ENCODE results near the gene COL16A1.

Gene COL16A1

DNA sequence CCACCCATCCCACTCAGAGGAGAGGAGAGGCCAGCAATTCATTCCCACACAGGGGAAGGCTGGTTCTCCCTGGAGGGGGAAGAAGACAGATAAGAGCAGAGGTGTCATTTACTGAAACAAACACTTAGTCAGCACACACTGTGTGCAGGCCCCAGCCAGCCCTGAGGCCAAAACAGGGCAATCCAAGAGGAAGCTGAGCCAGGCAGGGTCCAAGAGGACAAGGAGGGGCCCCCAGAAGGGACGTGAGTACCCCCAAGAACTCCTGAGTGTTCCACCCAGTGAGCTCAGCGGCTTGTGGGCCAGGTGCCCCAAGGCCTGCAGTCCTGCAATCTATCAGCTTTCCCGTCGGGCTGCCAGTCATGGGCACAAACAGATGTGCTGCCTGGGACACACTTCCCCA is 44.5 kb upstream of the COL16A1 start (continued):
- TF ChIP-seq, protein P1, sequence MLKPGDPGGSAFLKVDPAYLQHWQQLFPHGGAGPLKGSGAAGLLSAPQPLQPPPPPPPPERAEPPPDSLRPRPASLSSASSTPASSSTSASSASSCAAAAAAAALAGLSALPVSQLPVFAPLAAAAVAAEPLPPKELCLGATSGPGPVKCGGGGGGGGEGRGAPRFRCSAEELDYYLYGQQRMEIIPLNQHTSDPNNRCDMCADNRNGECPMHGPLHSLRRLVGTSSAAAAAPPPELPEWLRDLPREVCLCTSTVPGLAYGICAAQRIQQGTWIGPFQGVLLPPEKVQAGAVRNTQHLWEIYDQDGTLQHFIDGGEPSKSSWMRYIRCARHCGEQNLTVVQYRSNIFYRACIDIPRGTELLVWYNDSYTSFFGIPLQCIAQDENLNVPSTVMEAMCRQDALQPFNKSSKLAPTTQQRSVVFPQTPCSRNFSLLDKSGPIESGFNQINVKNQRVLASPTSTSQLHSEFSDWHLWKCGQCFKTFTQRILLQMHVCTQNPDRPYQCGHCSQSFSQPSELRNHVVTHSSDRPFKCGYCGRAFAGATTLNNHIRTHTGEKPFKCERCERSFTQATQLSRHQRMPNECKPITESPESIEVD (tag by site-specific recombination; IDR thresholded peaks at IDR 0.05), result no peak
- TF ChIP-seq, protein P2, sequence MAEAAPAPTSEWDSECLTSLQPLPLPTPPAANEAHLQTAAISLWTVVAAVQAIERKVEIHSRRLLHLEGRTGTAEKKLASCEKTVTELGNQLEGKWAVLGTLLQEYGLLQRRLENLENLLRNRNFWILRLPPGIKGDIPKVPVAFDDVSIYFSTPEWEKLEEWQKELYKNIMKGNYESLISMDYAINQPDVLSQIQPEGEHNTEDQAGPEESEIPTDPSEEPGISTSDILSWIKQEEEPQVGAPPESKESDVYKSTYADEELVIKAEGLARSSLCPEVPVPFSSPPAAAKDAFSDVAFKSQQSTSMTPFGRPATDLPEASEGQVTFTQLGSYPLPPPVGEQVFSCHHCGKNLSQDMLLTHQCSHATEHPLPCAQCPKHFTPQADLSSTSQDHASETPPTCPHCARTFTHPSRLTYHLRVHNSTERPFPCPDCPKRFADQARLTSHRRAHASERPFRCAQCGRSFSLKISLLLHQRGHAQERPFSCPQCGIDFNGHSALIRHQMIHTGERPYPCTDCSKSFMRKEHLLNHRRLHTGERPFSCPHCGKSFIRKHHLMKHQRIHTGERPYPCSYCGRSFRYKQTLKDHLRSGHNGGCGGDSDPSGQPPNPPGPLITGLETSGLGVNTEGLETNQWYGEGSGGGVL (tag by site-specific recombination; IDR thresholded peaks at IDR 0.05), result peak; percentile 88
- TF ChIP-seq ZNF302 (tag by site-specific recombination; IDR thresholded peaks at IDR 0.05; ENCODE audit: low read depth) (no peak), ZNF514 (tag by site-specific recombination; IDR thresholded peaks at IDR 0.05) (no peak), GLIS1 (tag by site-specific recombination; IDR thresholded peaks at IDR 0.05) (peak; percentile 33; the same call in 1 of the 2 replicates), ZNF600 (tag by site-specific recombination; IDR thresholded peaks at IDR 0.05) (peak; percentile 41; the same call in 1 of the 2 replicates), ZNF624 (tag by site-specific recombination; IDR thresholded peaks at IDR 0.05) (no peak), ZNF529 (tag by site-specific recombination; IDR thresholded peaks at IDR 0.05; ENCODE audit: insufficient replicate concordance) (no peak), ZNF677 (tag by site-specific recombination; IDR thresholded peaks at IDR 0.05) (0 out of 2 replicates have a peak, but pooled peaks have one; percentile 9), ZNF837 (tag by site-specific recombination; IDR thresholded peaks at IDR 0.05) (no peak), EGR2 (tag by site-specific recombination; IDR thresholded peaks at IDR 0.05; ENCODE audit: low read depth) (peak; percentile 79), KLF8 (tag by site-specific recombination; IDR thresholded peaks at IDR 0.05) (no peak), ZNF510 (tag by site-specific recombination; IDR thresholded peaks at IDR 0.05; ENCODE audit: insufficient replicate concordance) (no peak), ZNF391 (tag by site-specific recombination; IDR thresholded peaks at IDR 0.05; ENCODE audit: borderline replicate concordance, low read depth) (no peak), ZNF707 (tag by site-specific recombination; IDR thresholded peaks at IDR 0.05) (no peak), ZBTB7A (tag by site-specific recombination; IDR thresholded peaks at IDR 0.05; ENCODE audit: low read depth) (no peak), ZNF768 (tag by site-specific recombination; IDR thresholded peaks at IDR 0.05) (no peak)
- TF ChIP-seq, protein P3, sequence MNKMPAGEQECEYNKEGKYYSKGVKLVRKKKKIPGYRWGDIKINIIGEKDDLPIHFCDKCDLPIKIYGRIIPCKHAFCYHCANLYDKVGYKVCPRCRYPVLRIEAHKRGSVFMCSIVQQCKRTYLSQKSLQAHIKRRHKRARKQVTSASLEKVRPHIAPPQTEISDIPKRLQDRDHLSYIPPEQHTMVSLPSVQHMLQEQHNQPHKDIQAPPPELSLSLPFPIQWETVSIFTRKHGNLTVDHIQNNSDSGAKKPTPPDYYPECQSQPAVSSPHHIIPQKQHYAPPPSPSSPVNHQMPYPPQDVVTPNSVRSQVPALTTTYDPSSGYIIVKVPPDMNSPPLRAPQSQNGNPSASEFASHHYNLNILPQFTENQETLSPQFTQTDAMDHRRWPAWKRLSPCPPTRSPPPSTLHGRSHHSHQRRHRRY (tag by site-specific recombination; IDR thresholded peaks at IDR 0.05), result no peak
- TF ChIP-seq, protein P4, sequence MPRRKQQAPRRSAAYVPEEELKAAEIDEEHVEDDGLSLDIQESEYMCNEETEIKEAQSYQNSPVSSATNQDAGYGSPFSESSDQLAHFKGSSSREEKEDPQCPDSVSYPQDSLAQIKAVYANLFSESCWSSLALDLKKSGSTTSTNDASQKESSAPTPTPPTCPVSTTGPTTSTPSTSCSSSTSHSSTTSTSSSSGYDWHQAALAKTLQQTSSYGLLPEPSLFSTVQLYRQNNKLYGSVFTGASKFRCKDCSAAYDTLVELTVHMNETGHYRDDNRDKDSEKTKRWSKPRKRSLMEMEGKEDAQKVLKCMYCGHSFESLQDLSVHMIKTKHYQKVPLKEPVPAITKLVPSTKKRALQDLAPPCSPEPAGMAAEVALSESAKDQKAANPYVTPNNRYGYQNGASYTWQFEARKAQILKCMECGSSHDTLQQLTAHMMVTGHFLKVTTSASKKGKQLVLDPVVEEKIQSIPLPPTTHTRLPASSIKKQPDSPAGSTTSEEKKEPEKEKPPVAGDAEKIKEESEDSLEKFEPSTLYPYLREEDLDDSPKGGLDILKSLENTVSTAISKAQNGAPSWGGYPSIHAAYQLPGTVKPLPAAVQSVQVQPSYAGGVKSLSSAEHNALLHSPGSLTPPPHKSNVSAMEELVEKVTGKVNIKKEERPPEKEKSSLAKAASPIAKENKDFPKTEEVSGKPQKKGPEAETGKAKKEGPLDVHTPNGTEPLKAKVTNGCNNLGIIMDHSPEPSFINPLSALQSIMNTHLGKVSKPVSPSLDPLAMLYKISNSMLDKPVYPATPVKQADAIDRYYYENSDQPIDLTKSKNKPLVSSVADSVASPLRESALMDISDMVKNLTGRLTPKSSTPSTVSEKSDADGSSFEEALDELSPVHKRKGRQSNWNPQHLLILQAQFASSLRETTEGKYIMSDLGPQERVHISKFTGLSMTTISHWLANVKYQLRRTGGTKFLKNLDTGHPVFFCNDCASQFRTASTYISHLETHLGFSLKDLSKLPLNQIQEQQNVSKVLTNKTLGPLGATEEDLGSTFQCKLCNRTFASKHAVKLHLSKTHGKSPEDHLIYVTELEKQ (tag by site-specific recombination; IDR thresholded peaks at IDR 0.05; ENCODE audit: borderline replicate concordance), result no peak
- TF ChIP-seq, protein P5, sequence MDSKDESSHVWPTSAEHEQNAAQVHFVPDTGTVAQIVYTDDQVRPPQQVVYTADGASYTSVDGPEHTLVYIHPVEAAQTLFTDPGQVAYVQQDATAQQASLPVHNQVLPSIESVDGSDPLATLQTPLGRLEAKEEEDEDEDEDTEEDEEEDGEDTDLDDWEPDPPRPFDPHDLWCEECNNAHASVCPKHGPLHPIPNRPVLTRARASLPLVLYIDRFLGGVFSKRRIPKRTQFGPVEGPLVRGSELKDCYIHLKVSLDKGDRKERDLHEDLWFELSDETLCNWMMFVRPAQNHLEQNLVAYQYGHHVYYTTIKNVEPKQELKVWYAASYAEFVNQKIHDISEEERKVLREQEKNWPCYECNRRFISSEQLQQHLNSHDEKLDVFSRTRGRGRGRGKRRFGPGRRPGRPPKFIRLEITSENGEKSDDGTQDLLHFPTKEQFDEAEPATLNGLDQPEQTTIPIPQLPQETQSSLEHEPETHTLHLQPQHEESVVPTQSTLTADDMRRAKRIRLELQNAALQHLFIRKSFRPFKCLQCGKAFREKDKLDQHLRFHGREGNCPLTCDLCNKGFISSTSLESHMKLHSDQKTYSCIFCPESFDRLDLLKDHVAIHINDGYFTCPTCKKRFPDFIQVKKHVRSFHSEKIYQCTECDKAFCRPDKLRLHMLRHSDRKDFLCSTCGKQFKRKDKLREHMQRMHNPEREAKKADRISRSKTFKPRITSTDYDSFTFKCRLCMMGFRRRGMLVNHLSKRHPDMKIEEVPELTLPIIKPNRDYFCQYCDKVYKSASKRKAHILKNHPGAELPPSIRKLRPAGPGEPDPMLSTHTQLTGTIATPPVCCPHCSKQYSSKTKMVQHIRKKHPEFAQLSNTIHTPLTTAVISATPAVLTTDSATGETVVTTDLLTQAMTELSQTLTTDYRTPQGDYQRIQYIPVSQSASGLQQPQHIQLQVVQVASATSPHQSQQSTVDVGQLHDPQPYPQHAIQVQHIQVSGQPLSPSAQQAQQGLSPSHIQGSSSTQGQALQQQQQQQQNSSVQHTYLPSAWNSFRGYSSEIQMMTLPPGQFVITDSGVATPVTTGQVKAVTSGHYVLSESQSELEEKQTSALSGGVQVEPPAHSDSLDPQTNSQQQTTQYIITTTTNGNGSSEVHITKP (tag by site-specific recombination; IDR thresholded peaks at IDR 0.05), result 0 out of 2 replicates have a peak, but pooled peaks have one; percentile 20
